ENCODE results near the gene PPIF.

DNA sequence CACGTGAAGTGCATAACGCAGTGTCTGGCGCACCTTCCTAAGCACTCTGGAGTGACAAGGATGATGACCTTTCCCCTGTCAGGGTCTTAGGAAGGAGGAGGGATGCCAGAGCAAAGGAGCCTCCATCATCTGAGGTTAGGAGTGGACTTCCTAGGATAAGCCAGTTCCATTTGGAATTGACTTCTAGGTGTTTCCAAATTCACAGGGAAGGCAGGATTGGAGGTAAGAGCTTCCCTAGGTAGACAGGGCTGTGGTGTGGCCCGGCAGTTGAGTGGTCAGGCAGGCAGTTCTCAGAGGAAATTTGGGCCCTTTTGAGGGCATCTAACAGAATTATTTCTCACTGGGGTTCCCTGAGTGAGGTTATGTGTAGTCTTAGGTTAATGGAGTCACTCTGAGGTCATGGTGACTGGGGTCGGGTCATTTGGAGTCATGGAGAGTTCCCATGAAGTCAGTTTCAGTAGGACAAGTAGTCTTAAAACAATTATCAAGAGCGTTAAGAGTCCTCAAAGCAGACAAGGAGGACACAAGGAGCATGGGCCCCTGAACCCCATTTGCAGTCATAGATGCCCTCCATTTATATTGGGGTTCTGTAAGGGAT, 8.2 kb downstream of the PPIF start:
- TF ChIP-seq, protein P1, sequence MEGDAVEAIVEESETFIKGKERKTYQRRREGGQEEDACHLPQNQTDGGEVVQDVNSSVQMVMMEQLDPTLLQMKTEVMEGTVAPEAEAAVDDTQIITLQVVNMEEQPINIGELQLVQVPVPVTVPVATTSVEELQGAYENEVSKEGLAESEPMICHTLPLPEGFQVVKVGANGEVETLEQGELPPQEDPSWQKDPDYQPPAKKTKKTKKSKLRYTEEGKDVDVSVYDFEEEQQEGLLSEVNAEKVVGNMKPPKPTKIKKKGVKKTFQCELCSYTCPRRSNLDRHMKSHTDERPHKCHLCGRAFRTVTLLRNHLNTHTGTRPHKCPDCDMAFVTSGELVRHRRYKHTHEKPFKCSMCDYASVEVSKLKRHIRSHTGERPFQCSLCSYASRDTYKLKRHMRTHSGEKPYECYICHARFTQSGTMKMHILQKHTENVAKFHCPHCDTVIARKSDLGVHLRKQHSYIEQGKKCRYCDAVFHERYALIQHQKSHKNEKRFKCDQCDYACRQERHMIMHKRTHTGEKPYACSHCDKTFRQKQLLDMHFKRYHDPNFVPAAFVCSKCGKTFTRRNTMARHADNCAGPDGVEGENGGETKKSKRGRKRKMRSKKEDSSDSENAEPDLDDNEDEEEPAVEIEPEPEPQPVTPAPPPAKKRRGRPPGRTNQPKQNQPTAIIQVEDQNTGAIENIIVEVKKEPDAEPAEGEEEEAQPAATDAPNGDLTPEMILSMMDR (IDR thresholded peaks at IDR 0.05): no peak
- no peak for TF ChIP-seq POLR2A (IDR thresholded peaks at IDR 0.05)
